SK-N-MC (cell line): ENCODE data around the gene FLG.

Source experiments
- DNase-seq: peaks from one replicate; pipeline ENCODE4 v3.0.0-alpha.2; 2011; ENCODE audit warnings: low read depth, low spot score
- H3K27ac ChIP-seq: fragments of 200-600 bp; sonication (generic); 2 replicates; pipeline ENCODE4 v1.5.1; 2016; ENCODE audit warnings: mixed run types
- H3K36me3 ChIP-seq: fragments of 200-600 bp; sonication (generic); 2 replicates; pipeline ENCODE4 v1.6.1; 2017; ENCODE audit warnings: antibody characterized with exemption, low read length, mixed read lengths; ENCODE audit not compliant: insufficient read depth
- H3K4me3 ChIP-seq: fragments of 200-600 bp; sonication (generic); 2 replicates; pipeline ENCODE4 v1.5.1; 2016
- H3K9ac ChIP-seq: fragments of 200-600 bp; sonication (generic); 2 replicates; pipeline ENCODE4 v1.8.0; 2017; ENCODE audit warnings: mixed run types, mixed read lengths; ENCODE audit not compliant: insufficient read length
- H3K9me3 ChIP-seq: fragments of 200-600 bp; sonication (generic); 2 replicates; pipeline ENCODE4 v1.6.1; 2017; ENCODE audit warnings: low read depth, mild to moderate bottlenecking, antibody characterized with exemption, low read length, moderate library complexity, mixed read lengths
- EZH2 ChIP-seq: fragments of 200-600 bp; sonication (generic); IDR thresholded peaks from one replicate; pipeline ENCODE4 v1.6.1; 2017; ENCODE audit warnings: antibody characterized with exemption
- FOXP2 ChIP-seq: optimal IDR thresholded peaks from 2 replicates; pipeline ENCODE3; 2011; ENCODE audit warnings: mild to moderate bottlenecking, moderate library complexity; ENCODE audit not compliant: insufficient read depth; ENCODE audit errors: extremely low read length, control extremely low read depth
- POLR2AphosphoS5 ChIP-seq: IDR thresholded peaks from 2 replicates; pipeline ENCODE4 v1.6.1; 2012; ENCODE audit warnings: mild to moderate bottlenecking, low read depth, low read length, borderline replicate concordance

Gene FLG

GRCh38 chr1:152325111-152325510 is at the start of gene FLG:
Gene FLG, minus strand, starts transcription at chr1:152325239. Its CDS starts 9,783 bp downstream, at chr1:152315456.
- Histone ChIP-seq H3K4me3 (no peak within 1 kb of the TSS), H3K36me3 (no peaks in the 10 kb centered on the region), H3K9me3 (no peaks in the 10 kb centered on the region), H3K9ac (no peak within 1 kb of the TSS), H3K27ac (no peak within 1 kb of the TSS)
- DNase-seq = no peak
- TF ChIP-seq FOXP2 = no peak
- no peak for TF ChIP-seq EZH2
- TF ChIP-seq POLR2AphosphoS5 = no peak

GRCh38 chr1:152374451-152374850 is 49.4 kb upstream of the FLG start:
- no peak overlapping the region for H3K27ac ChIP-seq
- H3K9ac ChIP-seq = no peak overlapping the region
- TF ChIP-seq EZH2 = no peak
- no peak for TF ChIP-seq FOXP2
- no peak for TF ChIP-seq POLR2AphosphoS5
- DNase-seq = no peak
- no peak overlapping the region for H3K4me3 ChIP-seq
- H3K36me3 ChIP-seq = no peaks in the 10 kb centered on the region
- H3K9me3 ChIP-seq = no peaks in the 10 kb centered on the region

- no peak for DNase-seq
- no peak overlapping the region for H3K27ac ChIP-seq
- no peak overlapping the region for H3K4me3 ChIP-seq
- H3K9ac ChIP-seq = no peak overlapping the region
- no peaks in the 10 kb centered on the region for H3K36me3 ChIP-seq
- TF ChIP-seq EZH2 (no peak), POLR2AphosphoS5 (no peak), FOXP2 (no peak)
- no peaks in the 10 kb centered on the region for H3K9me3 ChIP-seq
Measured at GRCh38 chr1:152372672-152373071, 47.6 kb upstream of the FLG start.

GRCh38 chr1:152367436-152367835 is 42.4 kb upstream of the FLG start:
- Histone ChIP-seq H3K4me3 (no peak overlapping the region), H3K36me3 (no peaks in the 10 kb centered on the region), H3K9ac (no peak overlapping the region), H3K9me3 (no peaks in the 10 kb centered on the region), H3K27ac (no peak overlapping the region)
- TF ChIP-seq POLR2AphosphoS5 (no peak), EZH2 (no peak), FOXP2 (no peak)
- no peak for DNase-seq

GRCh38 chr1:152359906-152360305 is 34.9 kb upstream of the FLG start, which contains the start of gene FLG2:
Gene FLG2, minus strand, starts transcription at chr1:152360006. Its CDS starts 1,122 bp downstream, at chr1:152358884.
- TF ChIP-seq EZH2 (no peak), FOXP2 (no peak), POLR2AphosphoS5 (no peak)
- Histone ChIP-seq H3K9ac (no peak within 1 kb of the TSS), H3K27ac (no peak within 1 kb of the TSS), H3K36me3 (no peaks in the 10 kb centered on the region), H3K4me3 (no peak within 1 kb of the TSS), H3K9me3 (no peaks in the 10 kb centered on the region)
- no peak for DNase-seq

DNA sequence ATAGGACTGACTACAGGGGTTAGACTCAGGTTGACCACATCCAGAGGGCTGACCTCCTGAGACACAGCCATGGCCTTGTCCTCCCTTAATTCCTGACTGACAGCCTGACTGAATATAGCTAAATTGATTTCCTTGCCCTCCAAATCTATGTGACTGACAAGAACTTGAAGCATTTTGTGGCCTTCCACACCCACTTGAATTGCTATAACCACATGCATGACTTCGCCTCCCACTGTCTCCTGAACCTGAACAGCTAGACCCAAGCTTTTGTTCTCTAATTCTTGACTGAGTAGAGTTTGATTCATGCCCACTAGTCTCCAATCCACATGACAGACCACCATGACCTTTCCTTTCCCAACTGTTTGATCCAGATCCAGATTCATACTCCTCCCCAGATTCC is 31.7 kb upstream of the FLG start:
- Histone ChIP-seq H3K36me3 (no peaks in the 10 kb centered on the region), H3K4me3 (no peak overlapping the region), H3K9ac (no peak overlapping the region), H3K9me3 (no peaks in the 10 kb centered on the region), H3K27ac (no peak overlapping the region)
- DNase-seq = no peak
- TF ChIP-seq EZH2 (no peak), POLR2AphosphoS5 (no peak), FOXP2 (no peak)

- no peak overlapping the region for H3K4me3 ChIP-seq
- no peak overlapping the region for H3K9ac ChIP-seq
- no peaks in the 10 kb centered on the region for H3K36me3 ChIP-seq
- TF ChIP-seq EZH2 = no peak
- no peak for TF ChIP-seq FOXP2
- TF ChIP-seq POLR2AphosphoS5 = no peak
- H3K27ac ChIP-seq = no peak overlapping the region
- no peak for DNase-seq
- no peaks in the 10 kb centered on the region for H3K9me3 ChIP-seq
Measured at GRCh38 chr1:152349611-152350010, 24.6 kb upstream of the FLG start.

DNA sequence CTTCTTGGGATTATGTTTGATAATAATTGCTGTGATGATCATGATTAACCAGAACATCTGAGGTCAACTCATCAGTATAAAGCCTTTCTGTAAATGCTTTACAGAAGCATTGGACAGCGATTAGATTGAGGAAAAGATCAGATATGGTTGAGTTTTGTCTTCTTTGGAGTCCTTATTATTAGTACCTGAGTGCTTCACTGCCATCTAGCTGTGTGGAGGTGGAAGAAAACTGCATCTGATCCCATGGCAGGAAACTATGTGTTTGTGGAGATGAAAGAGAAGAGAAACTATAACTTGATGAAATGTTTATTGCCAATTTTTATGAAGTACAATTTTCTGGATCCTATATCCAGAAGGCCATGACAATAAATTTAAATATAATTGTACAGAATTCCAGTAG is 23.4 kb upstream of the FLG start:
- Histone ChIP-seq H3K27ac (no peak overlapping the region), H3K9me3 (no peaks in the 10 kb centered on the region), H3K4me3 (no peak overlapping the region), H3K36me3 (no peaks in the 10 kb centered on the region), H3K9ac (no peak overlapping the region)
- no peak for DNase-seq
- TF ChIP-seq FOXP2 (no peak), EZH2 (no peak), POLR2AphosphoS5 (no peak)

DNA sequence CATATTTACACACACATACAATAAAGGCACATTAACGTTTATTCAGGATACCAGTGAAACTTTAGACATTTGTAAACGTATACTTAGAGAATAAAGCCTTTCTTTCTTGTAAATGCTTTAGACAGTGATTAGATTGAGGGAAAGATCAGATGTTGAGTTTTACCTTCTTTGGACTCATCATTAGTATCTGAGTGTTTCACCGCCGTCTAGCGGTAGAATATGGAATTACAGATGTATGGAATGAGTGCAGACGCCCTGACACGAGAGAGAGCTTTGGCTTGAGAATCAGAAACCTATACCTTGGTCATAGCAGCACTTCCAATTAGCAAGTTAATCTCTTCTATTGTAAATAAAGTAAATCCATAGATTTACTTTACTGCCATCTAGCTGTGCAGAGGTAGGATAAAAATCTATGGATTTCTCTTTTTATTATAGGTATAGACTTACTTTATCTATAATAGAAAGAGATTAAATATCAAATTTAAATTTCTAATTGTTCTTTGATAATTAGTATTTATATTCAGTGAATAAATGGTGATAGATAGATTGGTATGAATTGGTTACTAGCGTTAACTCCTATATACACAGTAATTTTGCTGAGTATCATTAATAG is 22.2 kb upstream of the FLG start:
- H3K9ac ChIP-seq = no peak overlapping the region

More for the DNA sequence above, 22.2 kb upstream of the FLG start:
- no peak for TF ChIP-seq POLR2AphosphoS5
- no peak for TF ChIP-seq EZH2
- H3K36me3 ChIP-seq = no peaks in the 10 kb centered on the region
- peak; percentile 24 for DNase-seq
- H3K27ac ChIP-seq = no peak overlapping the region
- H3K9me3 ChIP-seq = no peaks in the 10 kb centered on the region
- no peak overlapping the region for H3K4me3 ChIP-seq
